Hematopoietic multipotent progenitor cell treated with erythropoietin and hydrocortisone succinate and interleukin-3 and kit ligand, for 8 days (in vitro differentiated cells): ENCODE data around the gene RASA2.

Experiments used
- DNase-seq: peaks from one replicate; pipeline ENCODE4 v3.0.0-alpha.2; 2015

RASA2 gene

GRCh38 chr3:141539431-141540187, 52.8 kb downstream of the RASA2 start:
- no peak for DNase-seq

GRCh38 chr3:141540531-141540930, 53.7 kb downstream of the RASA2 start:
- no peak for DNase-seq

- no peak for DNase-seq
Measured at GRCh38 chr3:141542202-141542969, 55.6 kb downstream of the RASA2 start.

- DNase-seq = no peak
Measured at GRCh38 chr3:141542989-141543388, 56.2 kb downstream of the RASA2 start.

GRCh38 chr3:141544697-141545096, 57.9 kb downstream of the RASA2 start:
- DNase-seq = peak; percentile 44

- no peak for DNase-seq
Measured at GRCh38 chr3:141546081-141546480, 59.3 kb downstream of the RASA2 start.

- no peak for DNase-seq
Measured at GRCh38 chr3:141546586-141546985, 59.8 kb downstream of the RASA2 start.

GRCh38 chr3:141547791-141548190, 61.0 kb downstream of the RASA2 start:
- no peak for DNase-seq

GRCh38 chr3:141550926-141551665, 64.3 kb downstream of the RASA2 start:
- DNase-seq = no peak

- no peak for DNase-seq
Measured at GRCh38 chr3:141552440-141552991, 65.7 kb downstream of the RASA2 start.

- peak; percentile 47 for DNase-seq
Measured at GRCh38 chr3:141553055-141553454, 66.2 kb downstream of the RASA2 start.

GRCh38 chr3:141556034-141556433, 69.2 kb downstream of the RASA2 start:
- no peak for DNase-seq

- peak; percentile 25 for DNase-seq
Measured at GRCh38 chr3:141557961-141558706, 71.3 kb downstream of the RASA2 start.

- peak; percentile 79 for DNase-seq
Measured at GRCh38 chr3:141561426-141562034, 74.7 kb downstream of the RASA2 start.

- DNase-seq = no peak
Measured at GRCh38 chr3:141564241-141564640, 77.4 kb downstream of the RASA2 start.

- DNase-seq = no peak
Measured at GRCh38 chr3:141570068-141570467, 83.2 kb downstream of the RASA2 start.

GRCh38 chr3:141575879-141576743, 89.3 kb downstream of the RASA2 start:
- peak; percentile 52 for DNase-seq

- DNase-seq = no peak
Measured at GRCh38 chr3:141576744-141577052, 89.9 kb downstream of the RASA2 start.

GRCh38 chr3:141578202-141578973, 91.6 kb downstream of the RASA2 start:
- no peak for DNase-seq

GRCh38 chr3:141594357-141594756, 107.5 kb downstream of the RASA2 start:
- DNase-seq = no peak
